Measurements from ENCODE around the gene SH3RF3.

SH3RF3 gene

GRCh38 chr2:109401370-109401769 lies 272.4 kb downstream of the SH3RF3 start:
- TF ChIP-seq CTCF (conservative IDR thresholded peaks at IDR 0.05): no peak
- no peak overlapping the region for H3K27ac ChIP-seq

- TF ChIP-seq CTCF (conservative IDR thresholded peaks at IDR 0.05): no peak
- H3K27ac ChIP-seq: no peak overlapping the region
These were observed 273.2 kb downstream of the SH3RF3 start for GRCh38 chr2:109402180-109402579.

- H3K27ac ChIP-seq: no peak overlapping the region
- no peak for TF ChIP-seq CTCF (conservative IDR thresholded peaks at IDR 0.05)
These were observed 274.2 kb downstream of the SH3RF3 start for GRCh38 chr2:109402980-109403840.

- no peak for TF ChIP-seq CTCF (conservative IDR thresholded peaks at IDR 0.05)
- H3K27ac ChIP-seq: no peak overlapping the region
These were observed 274.8 kb downstream of the SH3RF3 start for GRCh38 chr2:109403841-109404201.

GRCh38 chr2:109404681-109405080 lies 275.7 kb downstream of the SH3RF3 start:
- no peak for TF ChIP-seq CTCF (conservative IDR thresholded peaks at IDR 0.05)
- no peak overlapping the region for H3K27ac ChIP-seq

- no peak overlapping the region for H3K27ac ChIP-seq
- no peak for TF ChIP-seq CTCF (conservative IDR thresholded peaks at IDR 0.05)
These were observed 276.9 kb downstream of the SH3RF3 start for GRCh38 chr2:109405873-109406272.

GRCh38 chr2:109406301-109406700 lies 277.3 kb downstream of the SH3RF3 start:
- H3K27ac ChIP-seq: no peak overlapping the region; the same call in 1 of the 2 replicates
- no peak for TF ChIP-seq CTCF (conservative IDR thresholded peaks at IDR 0.05)
